IMR-90 (cell line): ENCODE results near the gene AHCYL1.

Source experiments
- POLR2A ChIP-seq: IDR thresholded peaks from 2 replicates; pipeline ENCODE4 v1.6.1; 2012; ENCODE audit warnings: mild to moderate bottlenecking, low read depth, low read length
- RAD21 ChIP-seq: IDR thresholded peaks from 2 replicates; pipeline ENCODE4 v1.6.1; 2012; ENCODE audit warnings: low read length, improper control_type of control experiment
- RFX5 ChIP-seq: IDR thresholded peaks from 2 replicates; pipeline ENCODE4 v1.8.0; 2012; ENCODE audit warnings: low read depth, mild to moderate bottlenecking, low read length, moderate library complexity
- TF ChIP-seq, protein P1 (sequence below): conservative IDR thresholded peaks from 2 replicates; pipeline ENCODE4 v1.5.1; 2012; ENCODE audit warnings: mild to moderate bottlenecking, low read depth, low read length, improper control_type of control experiment

- TF ChIP-seq POLR2A (no peak), RAD21 (no peak), RFX5 (no peak)
- TF ChIP-seq, protein P1, sequence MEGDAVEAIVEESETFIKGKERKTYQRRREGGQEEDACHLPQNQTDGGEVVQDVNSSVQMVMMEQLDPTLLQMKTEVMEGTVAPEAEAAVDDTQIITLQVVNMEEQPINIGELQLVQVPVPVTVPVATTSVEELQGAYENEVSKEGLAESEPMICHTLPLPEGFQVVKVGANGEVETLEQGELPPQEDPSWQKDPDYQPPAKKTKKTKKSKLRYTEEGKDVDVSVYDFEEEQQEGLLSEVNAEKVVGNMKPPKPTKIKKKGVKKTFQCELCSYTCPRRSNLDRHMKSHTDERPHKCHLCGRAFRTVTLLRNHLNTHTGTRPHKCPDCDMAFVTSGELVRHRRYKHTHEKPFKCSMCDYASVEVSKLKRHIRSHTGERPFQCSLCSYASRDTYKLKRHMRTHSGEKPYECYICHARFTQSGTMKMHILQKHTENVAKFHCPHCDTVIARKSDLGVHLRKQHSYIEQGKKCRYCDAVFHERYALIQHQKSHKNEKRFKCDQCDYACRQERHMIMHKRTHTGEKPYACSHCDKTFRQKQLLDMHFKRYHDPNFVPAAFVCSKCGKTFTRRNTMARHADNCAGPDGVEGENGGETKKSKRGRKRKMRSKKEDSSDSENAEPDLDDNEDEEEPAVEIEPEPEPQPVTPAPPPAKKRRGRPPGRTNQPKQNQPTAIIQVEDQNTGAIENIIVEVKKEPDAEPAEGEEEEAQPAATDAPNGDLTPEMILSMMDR: no peak
Measured at GRCh38 chr1:109954041-109954512, 30.5 kb upstream of the AHCYL1 start.
